Measurements from ENCODE around the gene PSMB10.

Gene PSMB10

GRCh38 chr16:67963662-67964321 is 27.1 kb upstream of the PSMB10 start:
- no peak for DNase-seq

GRCh38 chr16:67963292-67963661 is 26.6 kb upstream of the PSMB10 start:
- no peak for DNase-seq

- DNase-seq, result no peak
These were observed 25.5 kb upstream of the PSMB10 start for GRCh38 chr16:67962135-67962534.

- no peak for DNase-seq
These were observed 24.9 kb upstream of the PSMB10 start for GRCh38 chr16:67961551-67961957.

GRCh38 chr16:67959536-67960329 is 23.1 kb upstream of the PSMB10 start:
- no peak for DNase-seq

GRCh38 chr16:67957622-67958021 is 21.0 kb upstream of the PSMB10 start:
- DNase-seq, result no peak

- no peak for DNase-seq
These were observed 18.0 kb upstream of the PSMB10 start for GRCh38 chr16:67954421-67955196.

- DNase-seq, result no peak
These were observed 17.2 kb upstream of the PSMB10 start for GRCh38 chr16:67953641-67954375.

GRCh38 chr16:67951485-67951884 is 14.8 kb upstream of the PSMB10 start:
- no peak for DNase-seq

GRCh38 chr16:67950335-67950843 is 13.7 kb upstream of the PSMB10 start:
- no peak for DNase-seq

GRCh38 chr16:67949645-67950044 is 13.0 kb upstream of the PSMB10 start:
- no peak for DNase-seq

GRCh38 chr16:67948015-67948414 is 11.4 kb upstream of the PSMB10 start:
- no peak for DNase-seq

- DNase-seq, result no peak
These were observed 10.4 kb upstream of the PSMB10 start for GRCh38 chr16:67946966-67947558.

- no peak for DNase-seq
These were observed 9.5 kb upstream of the PSMB10 start for GRCh38 chr16:67946128-67946569.

GRCh38 chr16:67945392-67945933 is 8.8 kb upstream of the PSMB10 start:
- no peak for DNase-seq

GRCh38 chr16:67944690-67945391 is 8.2 kb upstream of the PSMB10 start:
- DNase-seq, result no peak

GRCh38 chr16:67943619-67944504 is 7.2 kb upstream of the PSMB10 start, which contains the start of gene LCAT:
Gene LCAT (minus strand): TSS chr16:67944120. CDS start chr16:67944101, 19 bp downstream.
- DNase-seq, result no peak

- no peak for DNase-seq
These were observed 6.6 kb upstream of the PSMB10 start for GRCh38 chr16:67943256-67943618.

GRCh38 chr16:67942510-67943255 is 6.0 kb upstream of the PSMB10 start:
- DNase-seq, result no peak

- peak; percentile 26 for DNase-seq
These were observed 5.5 kb upstream of the PSMB10 start for GRCh38 chr16:67942200-67942509.
